ENCODE measurements around the gene P2RY2. TPM values are rescaled to one million over a fixed set of nuclear protein-coding genes. Genes with fewer than 3 reads are reported as not detected.

P2RY2 gene
- total RNA-seq, 1 donor from 2014 or later = 6.5 TPM

DNA sequence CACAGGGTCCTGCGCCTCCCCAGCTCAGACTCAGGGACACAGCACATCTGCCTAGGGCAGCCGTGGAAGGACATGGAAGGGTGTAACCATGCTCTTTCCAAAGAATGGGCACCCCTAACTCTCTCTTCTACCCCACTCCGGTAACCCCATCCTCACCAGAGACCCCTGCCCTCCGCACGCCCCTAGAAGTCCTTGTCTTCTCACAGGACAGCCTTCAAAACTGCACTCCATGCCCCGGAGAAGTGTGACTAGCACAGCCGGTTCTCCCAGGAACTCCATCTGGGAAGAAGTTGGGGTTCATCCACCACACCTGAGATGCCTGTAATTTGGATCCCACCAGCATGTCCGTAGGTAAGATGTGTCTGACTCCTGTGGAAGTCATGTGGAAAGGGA is 25.0 kb downstream of the P2RY2 start:
- Histone ChIP-seq H3K4me3 (no peak overlapping the region), H3K9me3 (no peaks in the 10 kb centered on the region), H3K27me3 (ENCODE audit: low read depth) (no peaks in the 10 kb centered on the region), H3K4me1 (peaks cover 20% of the 10 kb centered on the region), H3K27ac (no peak overlapping the region), H3K36me3 (no peaks in the 10 kb centered on the region)
- DNase-seq (no peak), ATAC-seq (no peak)
- intact Hi-C loops (cut with DNase I) = no loop called here
- TF ChIP-seq, protein P1, sequence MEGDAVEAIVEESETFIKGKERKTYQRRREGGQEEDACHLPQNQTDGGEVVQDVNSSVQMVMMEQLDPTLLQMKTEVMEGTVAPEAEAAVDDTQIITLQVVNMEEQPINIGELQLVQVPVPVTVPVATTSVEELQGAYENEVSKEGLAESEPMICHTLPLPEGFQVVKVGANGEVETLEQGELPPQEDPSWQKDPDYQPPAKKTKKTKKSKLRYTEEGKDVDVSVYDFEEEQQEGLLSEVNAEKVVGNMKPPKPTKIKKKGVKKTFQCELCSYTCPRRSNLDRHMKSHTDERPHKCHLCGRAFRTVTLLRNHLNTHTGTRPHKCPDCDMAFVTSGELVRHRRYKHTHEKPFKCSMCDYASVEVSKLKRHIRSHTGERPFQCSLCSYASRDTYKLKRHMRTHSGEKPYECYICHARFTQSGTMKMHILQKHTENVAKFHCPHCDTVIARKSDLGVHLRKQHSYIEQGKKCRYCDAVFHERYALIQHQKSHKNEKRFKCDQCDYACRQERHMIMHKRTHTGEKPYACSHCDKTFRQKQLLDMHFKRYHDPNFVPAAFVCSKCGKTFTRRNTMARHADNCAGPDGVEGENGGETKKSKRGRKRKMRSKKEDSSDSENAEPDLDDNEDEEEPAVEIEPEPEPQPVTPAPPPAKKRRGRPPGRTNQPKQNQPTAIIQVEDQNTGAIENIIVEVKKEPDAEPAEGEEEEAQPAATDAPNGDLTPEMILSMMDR (IDR thresholded peaks at IDR 0.05) = no peak

DNA sequence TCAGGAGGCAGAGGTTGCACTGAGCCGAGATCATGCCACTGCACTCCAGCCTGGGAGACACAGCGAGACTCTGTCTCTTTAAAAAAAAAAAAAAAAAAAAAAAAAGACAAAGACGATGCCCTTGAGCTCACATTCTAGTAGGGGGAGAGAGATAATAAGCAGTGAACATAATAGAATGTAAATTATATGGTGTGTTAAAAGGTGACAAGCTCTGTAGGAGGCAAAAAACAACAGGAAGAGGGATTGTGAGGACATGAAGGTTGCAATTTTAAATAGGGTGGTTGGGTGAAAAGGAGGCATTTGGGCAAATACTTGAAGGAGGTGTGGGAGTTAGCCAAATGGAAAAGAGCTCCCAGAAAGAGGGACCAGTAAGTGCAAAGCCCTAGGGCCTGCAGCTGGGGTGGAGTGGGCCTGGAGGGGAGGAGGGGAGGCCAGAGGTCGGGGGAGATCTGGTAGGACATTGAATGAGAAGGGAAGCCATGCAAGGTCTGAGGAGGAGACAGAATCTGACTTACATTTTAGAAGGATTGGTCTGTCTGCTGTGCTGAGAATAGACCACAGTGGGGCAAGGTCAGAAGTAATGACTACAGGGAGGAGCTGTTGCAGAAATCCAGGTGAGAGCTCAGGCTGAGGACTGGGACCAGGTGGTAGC is 26.6 kb downstream of the P2RY2 start:
- Histone ChIP-seq H3K36me3 (no peaks in the 10 kb centered on the region), H3K27me3 (ENCODE audit: low read depth) (no peaks in the 10 kb centered on the region), H3K4me1 (peaks cover 20% of the 10 kb centered on the region), H3K27ac (no peak overlapping the region), H3K4me3 (no peak overlapping the region), H3K9me3 (no peaks in the 10 kb centered on the region)
- DNase-seq = no peak
- no peak for ATAC-seq
- TF ChIP-seq, protein P1 (IDR thresholded peaks at IDR 0.05) = no peak
- intact Hi-C loops (cut with DNase I) = no loop called here

DNA sequence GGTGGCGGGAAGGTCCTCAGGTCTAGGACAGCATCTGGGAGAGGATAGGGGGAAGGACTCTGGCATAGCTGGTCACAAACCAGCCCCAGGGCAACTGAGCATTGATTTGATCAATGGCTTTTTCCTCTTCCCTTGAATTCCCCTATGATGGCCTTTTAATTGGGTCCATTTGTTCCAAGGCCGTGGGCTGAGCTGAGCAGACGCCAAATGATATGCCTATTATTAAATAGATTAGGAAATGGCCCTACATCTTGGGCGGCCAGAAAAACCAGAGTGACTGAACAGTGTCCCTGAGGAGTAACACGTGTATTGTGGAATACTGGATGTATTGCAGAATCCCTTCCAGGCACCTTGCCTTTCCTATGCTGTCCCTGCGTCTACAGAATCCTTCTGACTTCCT is 27.4 kb downstream of the P2RY2 start:
- TF ChIP-seq, protein P1 (IDR thresholded peaks at IDR 0.05) = no peak
- Histone ChIP-seq H3K4me1 (peaks cover 14% of the 10 kb centered on the region), H3K9me3 (no peaks in the 10 kb centered on the region), H3K27ac (no peak overlapping the region), H3K4me3 (no peak overlapping the region), H3K36me3 (no peaks in the 10 kb centered on the region), H3K27me3 (ENCODE audit: low read depth) (no peaks in the 10 kb centered on the region)
- DNase-seq (no peak), ATAC-seq (no peak)
- intact Hi-C loops (cut with DNase I) = no loop called here

DNA sequence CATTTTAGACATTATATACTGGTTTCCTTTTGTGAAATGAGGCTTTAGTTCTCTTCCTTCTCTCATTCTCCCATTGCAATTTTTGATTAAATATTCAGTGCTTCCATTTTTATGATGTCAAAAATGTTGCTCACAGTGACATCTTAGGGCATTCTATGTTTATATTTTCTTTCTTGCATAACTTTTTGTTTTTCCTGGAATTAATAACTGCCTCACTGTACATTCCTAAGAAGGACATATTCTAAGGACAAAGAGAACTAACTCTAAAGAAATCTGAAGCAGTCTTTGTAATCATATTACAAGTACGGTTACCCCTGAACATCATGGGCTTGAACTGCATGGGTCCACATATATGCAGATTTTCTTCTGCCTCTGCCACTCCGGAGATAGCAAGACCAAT is 28.2 kb downstream of the P2RY2 start:
- no peak overlapping the region for H3K4me3 ChIP-seq
- intact Hi-C loops (cut with DNase I) = no loop called here
- no peak overlapping the region for H3K27ac ChIP-seq

DNA sequence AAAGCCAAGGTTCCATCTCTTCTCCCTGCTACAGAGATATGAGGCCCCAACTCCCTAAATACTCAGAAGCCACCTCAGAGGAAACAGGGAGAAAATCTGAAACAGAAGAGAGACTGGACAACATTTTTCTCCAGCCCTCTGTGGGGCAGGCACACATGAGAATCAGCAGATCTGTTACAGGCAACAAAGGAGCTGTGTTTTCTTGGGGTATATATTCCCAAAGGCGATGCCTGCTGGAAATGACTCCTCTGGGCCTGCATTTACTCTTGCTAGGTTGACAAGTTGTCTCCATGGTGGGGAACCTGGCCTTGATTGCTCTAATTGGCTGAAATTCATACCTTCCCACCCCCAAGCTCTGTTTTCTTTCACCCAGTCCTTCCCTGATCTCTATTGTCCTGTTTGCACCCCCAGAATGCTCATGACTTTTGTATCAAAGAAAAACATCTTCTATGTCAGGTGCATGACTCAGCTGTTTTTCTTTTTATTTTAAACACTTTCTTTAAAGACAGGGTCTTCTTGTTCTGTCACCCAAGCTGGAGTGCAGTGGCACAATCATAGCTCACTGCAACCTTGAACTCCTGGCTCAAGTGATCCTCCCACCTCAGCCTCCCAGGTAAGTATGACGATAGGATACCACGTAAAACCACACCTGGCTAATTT is 30.6 kb downstream of the P2RY2 start:
- Histone ChIP-seq H3K36me3 (no peaks in the 10 kb centered on the region), H3K27me3 (ENCODE audit: low read depth) (no peaks in the 10 kb centered on the region), H3K4me3 (no peak overlapping the region), H3K4me1 (no peaks in the 10 kb centered on the region), H3K27ac (no peak overlapping the region), H3K9me3 (no peaks in the 10 kb centered on the region)
- ATAC-seq = no peak
- no peak for DNase-seq
- TF ChIP-seq, protein P1 (IDR thresholded peaks at IDR 0.05) = no peak
- intact Hi-C loops (cut with DNase I) = no loop called here

More for the DNA sequence above, 28.2 kb downstream of the P2RY2 start:
- no peaks in the 10 kb centered on the region for H3K27me3 ChIP-seq (ENCODE audit: low read depth)
- H3K36me3 ChIP-seq = no peaks in the 10 kb centered on the region
- peaks cover 11% of the 10 kb centered on the region for H3K4me1 ChIP-seq
- no peak for ATAC-seq
- no peaks in the 10 kb centered on the region for H3K9me3 ChIP-seq
- no peak for DNase-seq
- TF ChIP-seq, protein P1 (IDR thresholded peaks at IDR 0.05) = no peak

Data from lower lobe of right lung (tissue), 2 donors.